ENCODE data around the gene BMPR1A. TPM values are rescaled to one million over a fixed set of nuclear protein-coding genes. Genes with fewer than 3 reads are reported as not detected.

The BMPR1A gene
- total and polyA plus RNA-seq, 8 donors = 5.8 to 104 (median 19.9) TPM

DNA sequence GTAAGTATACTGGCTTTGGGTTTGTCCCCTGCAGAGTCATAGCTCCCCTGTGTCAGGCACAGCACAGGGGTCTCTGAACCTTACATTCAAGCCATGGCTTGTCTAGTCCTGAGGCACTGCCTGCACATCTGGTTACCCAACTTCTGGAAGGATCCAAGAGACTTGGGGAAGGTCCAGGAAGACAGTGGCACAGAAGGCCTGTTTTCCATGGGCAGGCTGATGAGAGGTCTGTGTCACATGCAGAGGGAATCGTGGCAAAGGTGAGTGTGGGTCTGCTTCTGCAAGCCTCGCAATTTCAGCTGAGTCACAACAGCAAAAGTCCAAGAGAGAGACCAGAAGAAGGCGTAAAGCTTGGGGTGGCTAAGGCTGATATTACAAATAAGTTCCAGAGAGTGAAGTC is 28.4 kb upstream of the BMPR1A start:
- TF ChIP-seq EP300 (IDR thresholded peaks at IDR 0.05) = no peak
- no peak for TF ChIP-seq POLR2AphosphoS5 (IDR thresholded peaks at IDR 0.05)
- no peak for TF ChIP-seq CTCF (IDR thresholded peaks at IDR 0.05)
- TF ChIP-seq POLR2A (IDR thresholded peaks at IDR 0.05) = no peak
- Histone ChIP-seq H3K9me3 (no peaks in the 10 kb centered on the region), H3K27me3 (no peaks in the 10 kb centered on the region), H3K4me1 (peaks cover 3 to 41% (median 18%) of the 10 kb centered on the region in 4 donors), H3K4me3 (no peak overlapping the region), H3K27ac (peak overlapping the region in 1 of 5 donors; percentile 91), H3K36me3 (no peaks in the 10 kb centered on the region)
- no peak for DNase-seq
- WGBS, 5 donors = 67 to 86% (median 79%) methylated on average over 3 of the region's 3 CpGs
- intact Hi-C loops (cut with DNase I; ENCODE audit: low total_unique reads) = no loop called here

GRCh38 chr10:86729677-86730076 is 26.7 kb upstream of the BMPR1A start:
- DNase-seq = no peak
- Histone ChIP-seq H3K9me3 (no peaks in the 10 kb centered on the region), H3K4me1 (peaks cover 3 to 54% (median 21%) of the 10 kb centered on the region in 4 donors), H3K4me3 (no peak overlapping the region), H3K36me3 (no peaks in the 10 kb centered on the region), H3K27me3 (no peaks in the 10 kb centered on the region), H3K27ac (peak overlapping the region in 2 of 5 donors; percentile 49 to 91)
- WGBS, 5 donors = 77 to 87% (median 85%) methylated on average over 1 of the region's 1 CpG
- intact Hi-C loops (cut with DNase I; ENCODE audit: low total_unique reads) = no loop called here
- TF ChIP-seq CTCF (IDR thresholded peaks at IDR 0.05) (no peak), POLR2AphosphoS5 (IDR thresholded peaks at IDR 0.05) (no peak), EP300 (IDR thresholded peaks at IDR 0.05) (no peak), POLR2A (IDR thresholded peaks at IDR 0.05) (no peak)

DNA sequence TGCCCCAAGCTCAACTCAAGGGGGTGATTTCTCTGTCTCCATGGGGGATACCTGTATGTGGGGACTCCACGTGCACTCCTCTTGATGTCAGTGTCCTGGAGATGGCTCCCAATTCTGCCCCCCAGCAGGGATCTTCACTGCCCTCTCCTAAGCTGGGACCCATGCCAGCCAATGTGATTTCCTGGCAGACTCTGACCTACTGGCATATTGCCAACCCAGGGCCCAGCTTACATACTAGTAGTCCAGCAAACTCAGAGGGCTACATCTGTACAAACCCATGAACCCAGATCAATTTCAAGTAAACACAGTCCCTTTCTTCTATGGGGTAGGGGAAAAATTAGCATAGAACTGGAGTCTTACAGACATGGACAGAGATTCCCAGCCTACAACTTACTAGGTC is 26.2 kb upstream of the BMPR1A start:
- H3K27ac ChIP-seq = peak overlapping the region in 4 of 5 donors; percentile 18 to 91 (median 64)
- intact Hi-C loops (cut with DNase I; ENCODE audit: low total_unique reads) = no loop called here
- WGBS, 5 donors = 77 to 100% (median 91%) methylated on average over 1 of the region's 1 CpG

DNA sequence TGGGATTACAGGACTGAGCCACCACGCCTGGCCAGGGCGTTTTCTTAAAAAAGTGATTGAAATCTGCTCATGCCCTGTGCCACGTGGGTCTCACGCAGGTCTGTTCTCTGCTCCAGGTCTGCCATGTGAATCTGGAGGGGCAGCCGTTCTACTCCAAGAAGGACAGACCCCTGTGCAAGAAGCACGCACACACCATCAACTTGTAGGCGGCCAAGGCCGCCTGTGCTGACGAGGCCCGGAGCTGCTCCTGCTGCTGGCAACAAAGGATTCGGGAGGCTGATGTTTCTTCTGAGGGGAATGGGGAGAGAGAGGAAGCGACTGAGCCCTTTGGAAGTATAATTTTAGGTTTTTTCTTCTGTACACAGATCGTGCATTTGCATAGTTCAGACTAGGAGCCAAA is 23.6 kb upstream of the BMPR1A start:
- H3K36me3 ChIP-seq = no peaks in the 10 kb centered on the region
- intact Hi-C loops (cut with DNase I; ENCODE audit: low total_unique reads) = no loop called here
- TF ChIP-seq EP300 (IDR thresholded peaks at IDR 0.05) = no peak
- TF ChIP-seq POLR2AphosphoS5 (IDR thresholded peaks at IDR 0.05) = no peak
- TF ChIP-seq POLR2A (IDR thresholded peaks at IDR 0.05) = no peak
- TF ChIP-seq CTCF (IDR thresholded peaks at IDR 0.05) = no peak
- DNase-seq = no peak
- 54 to 80% (median 74%) methylated on average over 9 to 13 of the region's 13 CpGs for whole genome bisulfite sequencing, 5 donors
- H3K9me3 ChIP-seq = no peaks in the 10 kb centered on the region
- peaks cover 0 to 63% (median 15%) of the 10 kb centered on the region in 4 donors for H3K4me1 ChIP-seq
- H3K27ac ChIP-seq = peak overlapping the region in 4 of 5 donors; percentile 66 to 91 (median 78)
- H3K4me3 ChIP-seq = no peak overlapping the region
- H3K27me3 ChIP-seq = no peaks in the 10 kb centered on the region

More for the DNA sequence above, 26.2 kb upstream of the BMPR1A start:
- no peaks in the 10 kb centered on the region for H3K36me3 ChIP-seq
- no peak overlapping the region for H3K4me3 ChIP-seq
- peak; percentile 75 to 76 for DNase-seq
- peaks cover 3 to 60% (median 23%) of the 10 kb centered on the region in 4 donors for H3K4me1 ChIP-seq
- no peaks in the 10 kb centered on the region for H3K27me3 ChIP-seq
- TF ChIP-seq POLR2AphosphoS5 (IDR thresholded peaks at IDR 0.05) (no peak), POLR2A (IDR thresholded peaks at IDR 0.05) (no peak), EP300 (IDR thresholded peaks at IDR 0.05) (no peak)
- no peaks in the 10 kb centered on the region for H3K9me3 ChIP-seq

DNA sequence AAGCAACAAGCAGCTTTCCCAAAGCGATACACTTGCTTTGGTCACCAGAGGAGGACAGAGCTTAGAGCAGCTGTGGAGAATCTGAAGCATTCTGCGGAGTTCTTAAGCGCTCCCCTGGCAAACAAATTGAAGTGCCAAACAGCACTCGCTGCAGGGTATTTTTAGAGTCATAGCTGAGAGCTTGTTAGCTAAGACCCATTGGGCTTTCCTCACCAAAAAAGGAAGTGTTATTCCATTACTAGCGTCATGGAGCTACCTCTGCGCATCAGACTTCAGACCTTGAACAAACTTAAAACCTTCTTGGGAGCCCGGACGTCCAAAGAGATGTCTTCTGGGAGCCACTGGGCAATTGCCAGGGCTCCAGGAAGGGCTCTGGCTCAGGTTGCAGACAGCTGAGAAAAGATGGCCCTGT is 23.2 kb upstream of the BMPR1A start:
- 53 to 82% (median 69%) methylated on average over 8 of the region's 8 CpGs for WGBS, 5 donors

More for the DNA sequence above, 23.2 kb upstream of the BMPR1A start:
- DNase-seq = peak in 1 of 2 donors; percentile 82
- no peak overlapping the region for H3K4me3 ChIP-seq
- no peak for TF ChIP-seq CTCF (IDR thresholded peaks at IDR 0.05)
- no peak for TF ChIP-seq POLR2A (IDR thresholded peaks at IDR 0.05)
- TF ChIP-seq EP300 (IDR thresholded peaks at IDR 0.05) = peak; percentile 97
- TF ChIP-seq POLR2AphosphoS5 (IDR thresholded peaks at IDR 0.05) = peak; percentile 29 to 60 (median 53)
- H3K9me3 ChIP-seq = no peaks in the 10 kb centered on the region
- no peaks in the 10 kb centered on the region for H3K36me3 ChIP-seq
- H3K4me1 ChIP-seq = peaks cover 0 to 61% (median 16%) of the 10 kb centered on the region in 4 donors
- no peaks in the 10 kb centered on the region for H3K27me3 ChIP-seq
- intact Hi-C loops (cut with DNase I; ENCODE audit: low total_unique reads) = no loop called here
- H3K27ac ChIP-seq = peak overlapping the region in 4 of 5 donors; percentile 66 to 91 (median 78)
